HUES48 (cell line): ENCODE data around the gene CA11.
A peak's percentile ranks its signal among the peaks of the same experiment; 100 is the strongest.

Experiments
- H3K27ac ChIP-seq: one replicate; pipeline ENCODE4 v1.7.0; 2013; ENCODE audit warnings: low read depth, low read length, inconsistent platforms
- H3K27me3 ChIP-seq: 2 replicates; pipeline ENCODE4 v1.6.1; 2013; ENCODE audit warnings: mild to moderate bottlenecking, low read length; ENCODE audit not compliant: control insufficient read depth, insufficient read depth
- H3K36me3 ChIP-seq: 2 replicates; pipeline ENCODE4 v1.6.1; 2013; ENCODE audit warnings: low read length; ENCODE audit not compliant: control insufficient read depth, insufficient read depth
- H3K4me1 ChIP-seq: 2 replicates; pipeline ENCODE4 v1.6.1; 2013; ENCODE audit warnings: mild to moderate bottlenecking, low read length; ENCODE audit not compliant: control insufficient read depth, insufficient read depth
- H3K4me3 ChIP-seq: 2 replicates; pipeline ENCODE4 v1.5.1; 2013; ENCODE audit warnings: mild to moderate bottlenecking, low read depth, low read length
- H3K9ac ChIP-seq: 2 replicates; pipeline ENCODE4 v1.6.1; 2013; ENCODE audit warnings: mild to moderate bottlenecking, low read depth, low read length, moderate library complexity
- H3K9me3 ChIP-seq: 2 replicates; pipeline ENCODE4 v1.6.1; 2013; ENCODE audit warnings: low read length; ENCODE audit not compliant: control insufficient read depth, insufficient read depth

CA11 gene

DNA sequence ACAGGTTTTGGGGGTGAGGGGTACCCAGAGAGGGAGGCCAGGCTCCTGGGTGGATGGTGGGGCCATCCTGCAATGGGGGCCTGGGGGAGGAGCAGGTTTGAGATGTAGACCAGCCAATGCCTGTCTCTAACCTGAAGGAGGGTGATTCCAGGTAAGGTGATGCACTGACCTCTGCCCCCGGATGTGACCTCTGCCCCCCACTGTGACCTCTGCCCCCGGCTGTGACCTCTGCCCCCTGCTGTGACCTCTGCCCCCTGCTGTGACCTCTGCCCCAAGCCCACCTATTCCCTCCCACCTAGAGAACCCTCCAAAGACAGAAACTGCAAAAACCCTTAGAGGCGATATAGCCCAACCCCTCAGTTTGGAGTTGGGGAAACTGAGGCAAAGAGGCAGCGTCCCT is 49.8 kb downstream of the CA11 start:
- no peak overlapping the region for H3K27ac ChIP-seq
- H3K9me3 ChIP-seq = no peaks in the 10 kb centered on the region
- H3K4me1 ChIP-seq = no peaks in the 10 kb centered on the region
- no peaks in the 10 kb centered on the region for H3K36me3 ChIP-seq
- no peak overlapping the region for H3K9ac ChIP-seq
- no peak overlapping the region for H3K4me3 ChIP-seq
- H3K27me3 ChIP-seq = no peaks in the 10 kb centered on the region

DNA sequence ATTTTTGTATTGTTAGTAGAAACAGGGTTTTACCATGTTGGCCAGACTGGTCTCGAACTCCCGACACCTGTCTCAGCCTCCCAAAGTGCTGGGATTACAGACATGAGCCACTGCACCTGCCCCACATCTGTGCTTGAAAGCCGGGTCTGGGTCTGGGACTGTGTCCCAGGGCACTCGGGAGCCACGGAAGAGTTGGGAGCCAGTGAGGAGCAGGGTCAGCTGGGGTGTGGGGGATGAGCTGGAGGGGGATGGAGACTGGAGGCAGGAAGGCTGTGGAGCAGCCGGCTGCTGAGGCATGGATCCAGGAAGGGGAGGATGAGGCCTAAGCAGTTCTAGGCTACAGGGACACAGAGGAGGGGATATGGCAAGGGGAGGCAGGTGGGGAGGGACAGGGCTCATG is 50.2 kb downstream of the CA11 start:
- no peaks in the 10 kb centered on the region for H3K4me1 ChIP-seq
- H3K9me3 ChIP-seq = no peaks in the 10 kb centered on the region
- no peak overlapping the region for H3K9ac ChIP-seq
- no peaks in the 10 kb centered on the region for H3K36me3 ChIP-seq
- no peak overlapping the region for H3K27ac ChIP-seq
- no peak overlapping the region for H3K4me3 ChIP-seq
- no peaks in the 10 kb centered on the region for H3K27me3 ChIP-seq

- Histone ChIP-seq H3K9ac (no peak overlapping the region), H3K27me3 (no peaks in the 10 kb centered on the region), H3K4me1 (no peaks in the 10 kb centered on the region), H3K9me3 (no peaks in the 10 kb centered on the region), H3K36me3 (no peaks in the 10 kb centered on the region), H3K27ac (no peak overlapping the region), H3K4me3 (no peak overlapping the region)
Observed at GRCh38 chr19:48595171-48595570, 50.8 kb downstream of the CA11 start.

- Histone ChIP-seq H3K4me1 (no peaks in the 10 kb centered on the region), H3K9me3 (no peaks in the 10 kb centered on the region), H3K36me3 (no peaks in the 10 kb centered on the region), H3K4me3 (no peak overlapping the region), H3K27ac (no peak overlapping the region), H3K27me3 (no peaks in the 10 kb centered on the region), H3K9ac (no peak overlapping the region)
Observed at GRCh38 chr19:48591021-48591420, 55.0 kb downstream of the CA11 start.

DNA sequence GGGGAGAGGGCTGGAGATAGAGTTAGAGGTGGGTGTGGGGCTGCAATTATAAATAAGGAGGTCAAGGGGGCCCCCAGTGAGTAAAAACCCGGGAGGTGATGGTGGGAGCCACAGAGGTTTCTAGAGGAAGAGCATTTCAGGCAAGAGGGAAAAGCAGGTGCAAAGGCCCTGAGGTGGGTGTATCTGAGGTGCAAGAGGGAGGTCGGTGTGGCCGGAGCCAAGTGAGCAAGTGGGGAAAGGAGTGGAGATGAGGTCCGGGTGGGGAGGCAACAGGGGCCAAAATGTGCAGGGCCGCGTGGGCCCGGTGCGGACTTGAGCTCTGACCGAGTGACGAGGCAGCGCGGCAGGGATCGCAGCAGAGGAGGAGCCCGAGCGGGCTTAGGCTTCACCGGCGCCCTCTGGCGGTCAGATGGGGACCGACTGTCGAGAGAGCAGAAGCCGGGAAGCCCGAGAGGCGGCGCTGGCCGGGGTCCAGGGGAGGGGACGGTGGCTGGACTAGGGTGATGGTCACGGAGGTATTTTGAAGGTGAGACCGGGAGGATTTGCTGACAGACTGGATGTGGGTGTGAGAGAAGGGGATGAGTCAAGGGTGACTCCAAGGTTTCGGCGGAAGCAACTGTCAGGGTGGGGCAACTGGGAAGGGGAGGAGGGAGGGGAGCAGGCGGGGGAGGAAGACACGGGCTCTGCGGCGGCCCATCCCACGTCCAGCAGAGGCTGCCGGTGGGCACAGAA is 57.2 kb downstream of the CA11 start:
- Histone ChIP-seq H3K36me3 (no peaks in the 10 kb centered on the region), H3K4me1 (no peaks in the 10 kb centered on the region; the same call in 1 of the 2 replicates), H3K4me3 (peak overlapping the region; percentile 60), H3K27ac (no peak overlapping the region), H3K9me3 (no peaks in the 10 kb centered on the region), H3K27me3 (no peaks in the 10 kb centered on the region), H3K9ac (no peak overlapping the region)
